B cell (primary cell): ENCODE results near the gene NMU. TPM values are rescaled to one million over a fixed set of nuclear protein-coding genes. Genes with fewer than 3 reads are reported as not detected.
"Not testable (repeated sequence)": the region's sequence is repeated elsewhere in the genome, so short reads cannot be mapped to it uniquely, and the experiment has no call there.

Experiments used
- ATAC-seq: fragments of 200-7000 bp; cut with Tn5 transposase; one replicate; pipeline ENCODE4 v1.10.0; 2021; ENCODE audit warnings: low read depth, mild to moderate bottlenecking, moderate number of reproducible peaks, moderate library complexity
- CTCF ChIA-PET: fragments of 350-600 bp; sonication (Branson Sonifier 250); formaldehyde crosslinking; loops from one replicate; lab custom pipeline; 2021; ENCODE audit warnings: antibody characterized with exemption, inconsistent platforms; lab: Charles Lee
- POLR2A ChIA-PET: fragments of 350-600 bp; sonication (Branson Sonifier 250); formaldehyde crosslinking; loops from one replicate; lab custom pipeline; 2021; ENCODE audit warnings: antibody characterized with exemption; lab: Charles Lee
- DNase-seq: peaks from one replicate; pipeline ENCODE4 v3.0.0; 2013
- H2AFZ ChIP-seq: 2 replicates; pipeline ENCODE4 v1.6.1; 2012; ENCODE audit warnings: mild to moderate bottlenecking, low read depth, low read length; ENCODE audit not compliant: insufficient read depth, poor library complexity, severe bottlenecking
- H3K27ac ChIP-seq, 2 donors: 1 replicate in 1 of 2; 2 replicates in 1 of 2; pipeline ENCODE4 v1.5.1; 2012 to 2013; ENCODE audit warnings: low read length in 2 of 2, mild to moderate bottlenecking in 2 of 2, moderate library complexity in 1 of 2
- H3K27me3 ChIP-seq, 4 experiments: fragments of 200-600 bp in 1 of 4; sonication (generic) in 1 of 4; replicated peaks in 1 of 4; 1 replicate in 2 of 4; 2 replicates in 2 of 4; pipeline versions ENCODE4 v1.6.1 to v1.7.0; 2013 to 2016; ENCODE audit warnings: low read length in 3 of 4, mild to moderate bottlenecking in 2 of 4, mixed read lengths in 1 of 4, moderate library complexity in 1 of 4; ENCODE audit not compliant: insufficient read depth in 4 of 4, control insufficient read depth in 3 of 4; ENCODE audit errors: control extremely low read depth in 1 of 4
- H3K36me3 ChIP-seq, 2 experiments: replicated peaks in 1 of 2; 1 replicate in 1 of 2; 2 replicates in 1 of 2; pipeline versions ENCODE4 v1.6.1 to v1.7.1; 2013; ENCODE audit warnings: low read length in 1 of 2; ENCODE audit not compliant: insufficient read depth in 2 of 2, control insufficient read depth in 1 of 2; ENCODE audit errors: control extremely low read depth in 1 of 2, extremely low read depth in 1 of 2
- H3K4me1 ChIP-seq, 2 donors: fragments of 200-600 bp in 1 of 2; sonication (generic) in 1 of 2; 1 replicate in 1 of 2; 2 replicates in 1 of 2; pipeline versions ENCODE4 v1.5.1 to v1.6.1; 2013 to 2017; ENCODE audit warnings: low read length in 2 of 2; ENCODE audit not compliant: control insufficient read depth in 2 of 2, insufficient read depth in 2 of 2
- H3K4me2 ChIP-seq: replicated peaks from 2 replicates; pipeline ENCODE3; 2012; ENCODE audit warnings: mild to moderate bottlenecking, low read depth, low read length; ENCODE audit not compliant: poor library complexity, severe bottlenecking
- H3K4me3 ChIP-seq, 5 experiments: fragments of 200-600 bp in 1 of 5; sonication (generic) in 1 of 5; 1 replicate in 3 of 5; 2 replicates in 2 of 5; pipeline versions ENCODE4 v1.5.1 to v1.7.0; 2011 to 2016; ENCODE audit warnings: low read length in 4 of 5, mild to moderate bottlenecking in 4 of 5, low read depth in 2 of 5, control low read depth in 1 of 5, moderate library complexity in 1 of 5; ENCODE audit not compliant: insufficient read depth in 1 of 5; ENCODE audit errors: control extremely low read depth in 1 of 5, extremely low read depth in 1 of 5
- H3K79me2 ChIP-seq: fragments of 200-600 bp; sonication (generic); one replicate; pipeline ENCODE4 v1.6.0; 2016; ENCODE audit warnings: low read length; ENCODE audit not compliant: control insufficient read depth, insufficient read depth
- H3K9ac ChIP-seq: fragments of 200-600 bp; sonication (generic); 2 replicates; pipeline ENCODE4 v1.6.1; 2017; ENCODE audit warnings: mild to moderate bottlenecking, low read length, moderate library complexity
- H3K9me3 ChIP-seq, 3 donors: one replicate each; pipeline versions ENCODE4 v1.6.1 to v1.7.1; 2013; ENCODE audit warnings: low read length in 2 of 3; ENCODE audit not compliant: control insufficient read depth in 2 of 3, insufficient read depth in 1 of 3; ENCODE audit errors: control extremely low read depth in 1 of 3
- H4K20me1 ChIP-seq: 2 replicates; pipeline ENCODE4 v1.6.0; 2012; ENCODE audit warnings: mild to moderate bottlenecking, low read length; ENCODE audit not compliant: insufficient read depth, control insufficient read depth, poor library complexity, severe bottlenecking
- H3K27ac Mint-ChIP-seq: one replicate; pipeline ENCODE4 v1.8.0; 2021; ENCODE audit warnings: mixed read lengths
- H3K27me3 Mint-ChIP-seq: one replicate; pipeline ENCODE4 v1.8.0; 2021; ENCODE audit warnings: mixed read lengths
- H3K4me1 Mint-ChIP-seq: one replicate; pipeline ENCODE4 v1.8.0; 2021; ENCODE audit warnings: mixed read lengths
- H3K4me3 Mint-ChIP-seq: one replicate; pipeline ENCODE4 v1.8.0; 2021; ENCODE audit warnings: mixed read lengths
- H3K9me3 Mint-ChIP-seq: one replicate; pipeline ENCODE4 v1.8.0; 2022; ENCODE audit warnings: mixed read lengths; ENCODE audit not compliant: insufficient read depth
- EZH2 ChIP-seq: IDR thresholded peaks from 2 replicates; pipeline ENCODE4 v1.6.1; 2012; ENCODE audit warnings: borderline replicate concordance, low read depth, mild to moderate bottlenecking, moderate library complexity, low read length; ENCODE audit not compliant: insufficient read depth, poor library complexity, severe bottlenecking
- WGBS: methylation state at CpG from one replicate; pipeline ENCODE4 v1.1.5; 2013; ENCODE audit warnings: missing lambda C conversion rate; ENCODE audit not compliant: insufficient coverage; 5-methylcytosine and 5-hydroxymethylcytosine counted together
- intact Hi-C: fragments of 100-400 bp; cut with micrococcal nuclease; formaldehyde crosslinking; loops from one replicate; pipeline ENCODE4 v1.10.0; 2022
- polyA plus RNA-seq: library from polyadenylated mRNA; depleted of rRNA; stranded (reverse); fragments of >200 nt; gene quantifications from 2 replicates; pipeline ENCODE4 v1.2.3, GENCODE V29; 2012
- total RNA-seq, 2 donors: library from RNA; stranded (reverse); fragments of 120-200 nt in 1 of 2; gene quantifications; 1 replicate in 1 of 2; 2 replicates in 1 of 2; pipeline versions ENCODE4 v1.2.3 to v1.2.4, GENCODE V29; 2013 to 2022
- TF ChIP-seq, protein P1 (sequence below): fragments of 200-600 bp; IDR thresholded peaks from one replicate; pipeline ENCODE4 v1.8.0; 2022; ENCODE audit warnings: antibody characterized with exemption, mild to moderate bottlenecking

The NMU gene
- total and polyA plus RNA-seq, 2 donors (not counting 1 experiment from before 2014, with no cell fraction given): not detected

DNA sequence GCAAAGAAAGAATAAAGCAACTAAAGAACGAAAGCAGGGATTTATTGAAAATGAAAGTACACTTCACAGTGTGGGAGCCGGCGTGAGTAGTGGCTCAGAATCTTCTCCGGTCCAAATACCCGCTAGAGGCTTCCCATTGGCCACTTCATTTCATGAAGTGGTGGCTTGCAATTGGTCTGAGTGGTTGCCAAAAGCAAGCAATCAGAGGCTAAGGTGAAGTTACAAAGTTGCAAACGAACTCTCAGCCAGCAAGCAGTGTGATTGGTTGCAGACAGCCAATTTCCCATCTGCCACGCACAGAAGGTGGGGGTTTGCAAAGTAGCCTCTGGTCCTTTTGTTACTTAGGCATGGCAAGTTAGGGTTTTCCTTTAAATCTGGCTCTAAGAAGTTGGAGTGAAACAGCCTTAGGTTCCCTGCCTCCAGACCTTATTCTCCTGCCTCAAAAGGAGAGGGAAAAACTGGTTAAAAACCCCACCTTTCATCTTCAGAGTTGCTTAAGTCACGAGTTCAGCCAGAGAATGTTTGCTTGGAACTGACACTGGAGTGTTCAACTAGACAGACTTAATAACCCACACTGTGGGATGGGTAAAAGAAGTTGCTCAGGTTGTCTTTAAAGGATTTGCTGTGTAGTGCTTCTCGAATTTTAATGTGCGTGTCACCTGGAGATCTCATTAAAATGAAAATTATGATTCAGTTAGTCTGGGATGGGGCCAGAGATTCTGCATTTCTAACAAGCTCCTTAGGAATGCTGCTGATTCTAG, 82.5 kb downstream of the NMU start:
- Histone ChIP-seq H3K79me2 (no peaks in the 10 kb centered on the region), H3K4me1 (no peaks in the 10 kb centered on the region), H3K9me3 (peaks cover 0 to 3% (median 0%) of the 10 kb centered on the region in 3 donors), H4K20me1 (no peaks in the 10 kb centered on the region), H2AFZ (no peak overlapping the region), H3K4me3 (peak overlapping the region in 1 of 5 experiments; percentile 26), H3K4me2 (peak overlapping the region; percentile 27), H3K9ac (no peak overlapping the region), H3K27me3 (peaks cover 0 to 2% (median 0%) of the 10 kb centered on the region in 4 experiments), H3K36me3 (no peaks in the 10 kb centered on the region), H3K27ac (no peak overlapping the region)
- ATAC-seq (peak; percentile 69), DNase-seq (peak; percentile 49)
- 81% methylated on average over 6 of the region's 10 CpGs for WGBS
- Mint-ChIP-seq H3K9me3 (peaks cover 3% of the 10 kb centered on the region), H3K4me1 (peaks cover 1% of the 10 kb centered on the region), H3K27me3 (peaks cover 10% of the 10 kb centered on the region), H3K4me3 (peak overlapping the region; percentile 40), H3K27ac (no peak overlapping the region)
- no peak for TF ChIP-seq EZH2
- TF ChIP-seq, protein P1, sequence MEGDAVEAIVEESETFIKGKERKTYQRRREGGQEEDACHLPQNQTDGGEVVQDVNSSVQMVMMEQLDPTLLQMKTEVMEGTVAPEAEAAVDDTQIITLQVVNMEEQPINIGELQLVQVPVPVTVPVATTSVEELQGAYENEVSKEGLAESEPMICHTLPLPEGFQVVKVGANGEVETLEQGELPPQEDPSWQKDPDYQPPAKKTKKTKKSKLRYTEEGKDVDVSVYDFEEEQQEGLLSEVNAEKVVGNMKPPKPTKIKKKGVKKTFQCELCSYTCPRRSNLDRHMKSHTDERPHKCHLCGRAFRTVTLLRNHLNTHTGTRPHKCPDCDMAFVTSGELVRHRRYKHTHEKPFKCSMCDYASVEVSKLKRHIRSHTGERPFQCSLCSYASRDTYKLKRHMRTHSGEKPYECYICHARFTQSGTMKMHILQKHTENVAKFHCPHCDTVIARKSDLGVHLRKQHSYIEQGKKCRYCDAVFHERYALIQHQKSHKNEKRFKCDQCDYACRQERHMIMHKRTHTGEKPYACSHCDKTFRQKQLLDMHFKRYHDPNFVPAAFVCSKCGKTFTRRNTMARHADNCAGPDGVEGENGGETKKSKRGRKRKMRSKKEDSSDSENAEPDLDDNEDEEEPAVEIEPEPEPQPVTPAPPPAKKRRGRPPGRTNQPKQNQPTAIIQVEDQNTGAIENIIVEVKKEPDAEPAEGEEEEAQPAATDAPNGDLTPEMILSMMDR: no peak
- intact Hi-C loops: loop anchor here (1.0 kb wide), 1 partner anchor 144 kb away; no protein-coding TSS in a partner anchor
- CTCF ChIA-PET: interaction anchor here (1.0 to 2.1 kb wide), 5 partner anchors 10 to 209 kb away, joined by 3 to 17 read pairs (median 7); no protein-coding TSS in a partner anchor
- POLR2A ChIA-PET: no interaction called here

DNA sequence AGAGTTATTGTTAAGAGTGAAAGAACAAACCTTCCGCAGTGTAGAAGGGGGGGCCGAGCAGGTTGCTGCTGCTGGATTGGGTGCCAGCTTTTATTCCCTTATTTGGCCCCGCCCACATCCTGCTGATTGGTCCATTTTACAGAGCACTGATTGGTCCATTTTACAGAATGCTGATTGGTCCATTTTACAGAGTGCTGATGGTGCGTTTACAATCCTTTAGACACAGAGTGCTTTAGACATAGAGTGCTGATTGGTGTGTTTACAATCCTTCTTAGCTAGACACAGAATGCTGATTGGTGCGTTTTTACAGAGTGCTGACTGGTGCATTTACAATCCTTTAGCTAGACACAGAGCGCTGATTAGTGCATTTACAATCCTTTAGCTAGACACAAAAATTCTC, 84.1 kb downstream of the NMU start:
- CTCF ChIA-PET: interaction anchor here (0.8 to 2.1 kb wide), 2 partner anchors 8 to 143 kb away, joined by 3 to 7 read pairs; no protein-coding TSS in a partner anchor
- H3K9ac ChIP-seq, H3K4me1 ChIP-seq, H4K20me1 ChIP-seq, ATAC-seq, H3K36me3 ChIP-seq, POLR2A ChIA-PET, H3K4me2 ChIP-seq, H3K27me3 Mint-ChIP-seq, H3K27ac Mint-ChIP-seq, DNase-seq, H3K9me3 ChIP-seq, H3K4me3 Mint-ChIP-seq, H3K4me3 ChIP-seq, H3K27ac ChIP-seq, H3K27me3 ChIP-seq, H3K9me3 Mint-ChIP-seq, intact Hi-C loops, H2AFZ ChIP-seq: not testable (repeated sequence)
- WGBS: 98% methylated on average over 4 of the region's 6 CpGs
- peaks cover 11% of the 10 kb centered on the region for H3K4me1 Mint-ChIP-seq
- H3K79me2 ChIP-seq: peaks cover 12% of the 10 kb centered on the region
